PFSK-1 (cell line): ENCODE measurements around the gene AQP1.

ENCODE experiments used
- FOXP2 ChIP-seq: optimal IDR thresholded peaks from 2 replicates; pipeline ENCODE3; 2011; ENCODE audit warnings: borderline replicate concordance, control low read depth, inconsistent platforms; ENCODE audit not compliant: insufficient read depth; ENCODE audit errors: extremely low read length, extremely low read depth
- POLR2AphosphoS5 ChIP-seq: IDR thresholded peaks from 2 replicates; pipeline ENCODE4 v1.6.1; 2012; ENCODE audit warnings: low read depth, mild to moderate bottlenecking, control low read depth, low read length, moderate library complexity
- SIN3A ChIP-seq: IDR thresholded peaks from 2 replicates; pipeline ENCODE4 v1.6.1; 2012; ENCODE audit warnings: mild to moderate bottlenecking, low read length, moderate library complexity, borderline replicate concordance; ENCODE audit not compliant: insufficient read depth
- TAF1 ChIP-seq: IDR thresholded peaks from 2 replicates; pipeline ENCODE4 v1.6.1; 2012; ENCODE audit warnings: low read length, control low read depth, borderline replicate concordance; ENCODE audit not compliant: insufficient read depth
- TF ChIP-seq, protein P1 (sequence below), 2 experiments: IDR thresholded peaks; 2 replicates each; pipeline versions ENCODE4 v1.6.1 to v1.8.0; 2011 to 2012; ENCODE audit warnings: low read depth in 2 of 2, low read length in 2 of 2, control low read depth in 1 of 2, inconsistent platforms in 1 of 2, mild to moderate bottlenecking in 1 of 2, moderate library complexity in 1 of 2; ENCODE audit not compliant: insufficient read depth in 1 of 2

Gene AQP1

DNA sequence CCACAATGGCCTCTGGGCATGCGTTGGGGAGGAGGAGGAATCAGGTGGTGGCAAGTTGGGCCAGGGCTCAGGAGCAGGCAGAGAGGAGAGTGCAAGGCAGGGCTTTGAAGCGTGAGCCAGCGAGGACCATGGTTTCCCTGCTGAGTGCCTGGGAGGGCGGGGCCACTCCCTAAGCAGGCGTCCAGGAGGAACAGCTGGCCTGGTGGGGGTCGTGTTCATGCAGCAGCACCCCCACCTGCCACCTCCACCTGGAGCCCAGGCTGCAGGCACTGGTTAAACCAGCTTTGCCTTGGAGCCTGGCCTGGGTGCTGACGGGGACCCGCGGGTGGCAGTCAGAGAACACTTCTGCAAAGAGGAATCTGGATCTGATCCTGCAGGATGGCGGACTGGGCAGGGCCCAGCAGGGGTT is 24.2 kb upstream of the AQP1 start:
- TF ChIP-seq TAF1 (no peak), FOXP2 (no peak), POLR2AphosphoS5 (no peak), SIN3A (no peak)
- TF ChIP-seq, protein P1, sequence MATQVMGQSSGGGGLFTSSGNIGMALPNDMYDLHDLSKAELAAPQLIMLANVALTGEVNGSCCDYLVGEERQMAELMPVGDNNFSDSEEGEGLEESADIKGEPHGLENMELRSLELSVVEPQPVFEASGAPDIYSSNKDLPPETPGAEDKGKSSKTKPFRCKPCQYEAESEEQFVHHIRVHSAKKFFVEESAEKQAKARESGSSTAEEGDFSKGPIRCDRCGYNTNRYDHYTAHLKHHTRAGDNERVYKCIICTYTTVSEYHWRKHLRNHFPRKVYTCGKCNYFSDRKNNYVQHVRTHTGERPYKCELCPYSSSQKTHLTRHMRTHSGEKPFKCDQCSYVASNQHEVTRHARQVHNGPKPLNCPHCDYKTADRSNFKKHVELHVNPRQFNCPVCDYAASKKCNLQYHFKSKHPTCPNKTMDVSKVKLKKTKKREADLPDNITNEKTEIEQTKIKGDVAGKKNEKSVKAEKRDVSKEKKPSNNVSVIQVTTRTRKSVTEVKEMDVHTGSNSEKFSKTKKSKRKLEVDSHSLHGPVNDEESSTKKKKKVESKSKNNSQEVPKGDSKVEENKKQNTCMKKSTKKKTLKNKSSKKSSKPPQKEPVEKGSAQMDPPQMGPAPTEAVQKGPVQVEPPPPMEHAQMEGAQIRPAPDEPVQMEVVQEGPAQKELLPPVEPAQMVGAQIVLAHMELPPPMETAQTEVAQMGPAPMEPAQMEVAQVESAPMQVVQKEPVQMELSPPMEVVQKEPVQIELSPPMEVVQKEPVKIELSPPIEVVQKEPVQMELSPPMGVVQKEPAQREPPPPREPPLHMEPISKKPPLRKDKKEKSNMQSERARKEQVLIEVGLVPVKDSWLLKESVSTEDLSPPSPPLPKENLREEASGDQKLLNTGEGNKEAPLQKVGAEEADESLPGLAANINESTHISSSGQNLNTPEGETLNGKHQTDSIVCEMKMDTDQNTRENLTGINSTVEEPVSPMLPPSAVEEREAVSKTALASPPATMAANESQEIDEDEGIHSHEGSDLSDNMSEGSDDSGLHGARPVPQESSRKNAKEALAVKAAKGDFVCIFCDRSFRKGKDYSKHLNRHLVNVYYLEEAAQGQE (IDR thresholded peaks at IDR 0.05; ENCODE audit: insufficient read depth in 1 of 2, low read depth in 2 of 2, low read length in 2 of 2) = no peak

DNA sequence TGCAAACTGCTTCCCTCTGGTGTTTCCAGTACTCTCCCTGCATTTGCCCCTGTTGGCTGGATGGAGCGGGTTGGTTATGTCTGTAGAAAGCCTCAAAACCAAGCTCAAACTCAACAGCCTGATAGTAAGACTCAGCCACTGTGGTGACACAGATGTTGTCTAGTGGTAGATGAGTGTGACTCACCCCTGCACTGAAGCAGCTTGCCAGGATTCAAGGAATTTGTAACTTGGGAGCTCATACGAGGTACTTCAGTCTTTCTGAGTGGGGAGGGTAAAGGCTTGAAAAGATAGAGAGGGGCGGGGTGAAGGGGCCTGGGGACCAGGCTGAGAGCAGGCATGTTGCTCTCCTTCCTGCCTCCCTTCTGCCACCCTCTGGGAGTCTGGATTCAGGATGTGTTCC is 22.9 kb upstream of the AQP1 start:
- TF ChIP-seq SIN3A (no peak), TAF1 (no peak), POLR2AphosphoS5 (no peak), FOXP2 (no peak)
- TF ChIP-seq, protein P1 (IDR thresholded peaks at IDR 0.05; ENCODE audit: insufficient read depth in 1 of 2, low read depth in 2 of 2, low read length in 2 of 2) = no peak

DNA sequence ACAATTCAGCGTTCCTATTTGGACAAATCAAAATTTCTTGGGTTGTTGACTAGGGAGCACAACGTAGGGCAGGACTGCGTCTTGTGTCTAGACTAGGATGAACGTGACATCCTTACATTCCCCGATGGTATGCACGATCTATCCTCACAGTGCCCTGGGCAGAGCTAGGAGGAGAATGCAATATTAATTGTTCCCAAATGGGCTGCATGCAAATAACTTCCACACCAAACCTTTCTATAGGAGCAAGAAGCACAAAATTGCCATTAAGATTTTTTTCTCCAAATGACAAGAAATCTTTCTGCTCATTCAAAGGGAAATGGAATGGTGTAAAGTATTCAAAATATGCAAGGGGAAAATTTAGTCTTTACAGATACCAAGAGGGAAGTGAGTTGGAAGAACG is 21.4 kb upstream of the AQP1 start:
- no peak for TF ChIP-seq FOXP2

DNA sequence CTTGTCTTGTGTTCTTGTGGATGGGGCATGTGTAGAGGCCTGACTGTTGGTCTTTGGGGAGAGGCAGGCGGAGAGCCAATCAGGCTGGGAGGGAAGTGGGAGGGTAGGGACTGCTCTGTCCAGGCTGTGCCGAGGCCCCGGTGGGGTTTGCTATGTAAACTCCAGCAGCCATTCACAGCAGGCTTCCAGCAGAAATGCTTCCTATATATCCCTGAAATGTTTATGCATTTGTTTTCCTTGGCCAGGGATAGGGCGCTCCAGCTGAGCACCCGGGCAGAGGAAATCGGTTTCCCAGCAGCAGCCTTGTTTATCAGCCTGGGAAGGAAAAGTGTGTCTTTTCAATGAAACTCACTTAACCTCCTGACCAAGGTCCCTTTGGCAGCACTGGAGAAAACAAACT is 18.3 kb upstream of the AQP1 start:
- TF ChIP-seq, protein P1 (IDR thresholded peaks at IDR 0.05; ENCODE audit: insufficient read depth in 1 of 2, low read depth in 2 of 2, low read length in 2 of 2) = no peak
- no peak for TF ChIP-seq POLR2AphosphoS5
- no peak for TF ChIP-seq FOXP2
- no peak for TF ChIP-seq SIN3A
- TF ChIP-seq TAF1 = no peak

DNA sequence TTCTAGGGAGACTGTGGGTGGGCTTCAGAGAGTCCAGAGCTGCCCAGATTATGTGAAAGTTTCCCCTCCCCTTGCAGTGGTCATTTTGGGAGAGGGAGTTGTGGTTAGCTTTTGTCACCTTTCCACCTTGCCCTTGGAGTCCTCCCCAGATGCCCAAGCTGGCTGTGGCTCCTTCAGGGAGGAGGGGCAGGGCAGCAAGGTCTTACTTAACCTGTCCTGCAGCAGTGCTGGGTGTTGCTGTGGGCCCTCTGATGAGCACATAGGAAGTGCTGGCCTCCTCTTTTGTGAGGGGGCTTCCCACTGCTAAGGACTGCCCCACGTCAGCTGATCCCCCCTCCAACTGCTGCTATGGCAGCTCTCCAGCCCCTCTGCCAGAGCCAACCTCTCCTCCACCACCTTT is 17.6 kb upstream of the AQP1 start:
- no peak for TF ChIP-seq SIN3A
- TF ChIP-seq FOXP2 = no peak
- no peak for TF ChIP-seq TAF1
- TF ChIP-seq, protein P1 (IDR thresholded peaks at IDR 0.05; ENCODE audit: insufficient read depth in 1 of 2, low read depth in 2 of 2, low read length in 2 of 2) = no peak
- TF ChIP-seq POLR2AphosphoS5 = no peak
